Ascending aorta (tissue), 2 donors: ENCODE results near the gene DYNLL2. TPM values are rescaled to one million over a fixed set of nuclear protein-coding genes. Genes with fewer than 3 reads are reported as not detected.

ENCODE experiments used
- DNase-seq, 2 donors: peaks; one replicate each; pipeline ENCODE4 v3.0.0-alpha.2; 2019; ENCODE audit warnings: low spot score in 2 of 2
- H3K27ac ChIP-seq, 2 donors: fragments of 200-600 bp; sonication (generic); one replicate each; pipeline ENCODE4 v1.5.1; 2016 to 2017; ENCODE audit warnings: mild to moderate bottlenecking in 1 of 2
- H3K27me3 ChIP-seq: fragments of 200-600 bp; sonication (generic); one replicate; pipeline ENCODE4 v1.5.1; 2017
- H3K36me3 ChIP-seq, 2 donors: fragments of 200-600 bp; sonication (generic); one replicate each; pipeline ENCODE4 v1.5.1; 2016
- H3K4me1 ChIP-seq, 2 donors: fragments of 200-600 bp; sonication (generic); one replicate each; pipeline ENCODE4 v1.5.1; 2016 to 2017; ENCODE audit warnings: mild to moderate bottlenecking in 1 of 2
- H3K4me3 ChIP-seq, 2 donors: fragments of 200-600 bp; sonication (generic); one replicate each; pipeline ENCODE4 v1.5.1; 2016 to 2017; ENCODE audit warnings: mild to moderate bottlenecking in 1 of 2
- H3K9me3 ChIP-seq, 2 donors: fragments of 200-600 bp; sonication (generic); one replicate each; pipeline ENCODE4 v1.5.1; 2016
- intact Hi-C: fragments of 100-400 bp; cut with DNase I; formaldehyde crosslinking; loops from one replicate; pipeline ENCODE4 v1.15.1; 2023
- total RNA-seq: library from RNA; depleted of rRNA; stranded (reverse); fragments of >200 nt; gene quantifications from one replicate; pipeline ENCODE4 v1.1.0, GENCODE V29; 2016
- TF ChIP-seq, protein P1 (sequence below), 3 experiments: fragments of 200-600 bp in 2 of 3; fragments of 450-650 bp in 1 of 3; sonication (generic) in 2 of 3; IDR thresholded peaks; one replicate each; pipeline ENCODE4 v1.5.1; 2016 to 2019; ENCODE audit warnings: antibody characterized with exemption in 3 of 3, mild to moderate bottlenecking in 1 of 3, moderate library complexity in 1 of 3

Gene DYNLL2
- total RNA-seq, 1 donor from 2014 or later, result 15.3 TPM

DNA sequence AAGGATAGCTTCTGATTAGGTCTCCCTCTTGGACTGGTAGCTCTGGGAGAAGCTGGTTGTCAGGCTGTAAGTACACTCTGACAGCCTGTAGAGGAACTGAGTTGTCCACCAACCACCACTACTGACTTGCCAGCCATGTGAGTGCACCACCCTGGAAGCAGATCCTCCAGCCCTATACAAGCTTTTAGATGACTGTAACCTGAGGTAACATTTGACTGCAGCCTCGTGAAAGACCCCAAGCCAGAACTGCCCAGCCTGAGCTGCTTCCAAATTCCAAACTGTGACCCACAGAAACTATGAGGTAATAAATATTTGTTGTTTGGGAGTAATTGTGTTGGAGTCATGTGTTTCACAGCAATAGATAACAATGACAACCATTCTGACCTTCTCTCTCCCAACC, 30.8 kb upstream of the DYNLL2 start:
- no peak overlapping the region for H3K27ac ChIP-seq
- no peak for DNase-seq
- H3K4me1 ChIP-seq, result no peaks in the 10 kb centered on the region
- H3K4me3 ChIP-seq, result no peak overlapping the region
- intact Hi-C loops, result no loop called here
- no peaks in the 10 kb centered on the region for H3K36me3 ChIP-seq
- no peaks in the 10 kb centered on the region for H3K9me3 ChIP-seq
- no peaks in the 10 kb centered on the region for H3K27me3 ChIP-seq
- TF ChIP-seq, protein P1, sequence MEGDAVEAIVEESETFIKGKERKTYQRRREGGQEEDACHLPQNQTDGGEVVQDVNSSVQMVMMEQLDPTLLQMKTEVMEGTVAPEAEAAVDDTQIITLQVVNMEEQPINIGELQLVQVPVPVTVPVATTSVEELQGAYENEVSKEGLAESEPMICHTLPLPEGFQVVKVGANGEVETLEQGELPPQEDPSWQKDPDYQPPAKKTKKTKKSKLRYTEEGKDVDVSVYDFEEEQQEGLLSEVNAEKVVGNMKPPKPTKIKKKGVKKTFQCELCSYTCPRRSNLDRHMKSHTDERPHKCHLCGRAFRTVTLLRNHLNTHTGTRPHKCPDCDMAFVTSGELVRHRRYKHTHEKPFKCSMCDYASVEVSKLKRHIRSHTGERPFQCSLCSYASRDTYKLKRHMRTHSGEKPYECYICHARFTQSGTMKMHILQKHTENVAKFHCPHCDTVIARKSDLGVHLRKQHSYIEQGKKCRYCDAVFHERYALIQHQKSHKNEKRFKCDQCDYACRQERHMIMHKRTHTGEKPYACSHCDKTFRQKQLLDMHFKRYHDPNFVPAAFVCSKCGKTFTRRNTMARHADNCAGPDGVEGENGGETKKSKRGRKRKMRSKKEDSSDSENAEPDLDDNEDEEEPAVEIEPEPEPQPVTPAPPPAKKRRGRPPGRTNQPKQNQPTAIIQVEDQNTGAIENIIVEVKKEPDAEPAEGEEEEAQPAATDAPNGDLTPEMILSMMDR (IDR thresholded peaks at IDR 0.05), result no peak

DNA sequence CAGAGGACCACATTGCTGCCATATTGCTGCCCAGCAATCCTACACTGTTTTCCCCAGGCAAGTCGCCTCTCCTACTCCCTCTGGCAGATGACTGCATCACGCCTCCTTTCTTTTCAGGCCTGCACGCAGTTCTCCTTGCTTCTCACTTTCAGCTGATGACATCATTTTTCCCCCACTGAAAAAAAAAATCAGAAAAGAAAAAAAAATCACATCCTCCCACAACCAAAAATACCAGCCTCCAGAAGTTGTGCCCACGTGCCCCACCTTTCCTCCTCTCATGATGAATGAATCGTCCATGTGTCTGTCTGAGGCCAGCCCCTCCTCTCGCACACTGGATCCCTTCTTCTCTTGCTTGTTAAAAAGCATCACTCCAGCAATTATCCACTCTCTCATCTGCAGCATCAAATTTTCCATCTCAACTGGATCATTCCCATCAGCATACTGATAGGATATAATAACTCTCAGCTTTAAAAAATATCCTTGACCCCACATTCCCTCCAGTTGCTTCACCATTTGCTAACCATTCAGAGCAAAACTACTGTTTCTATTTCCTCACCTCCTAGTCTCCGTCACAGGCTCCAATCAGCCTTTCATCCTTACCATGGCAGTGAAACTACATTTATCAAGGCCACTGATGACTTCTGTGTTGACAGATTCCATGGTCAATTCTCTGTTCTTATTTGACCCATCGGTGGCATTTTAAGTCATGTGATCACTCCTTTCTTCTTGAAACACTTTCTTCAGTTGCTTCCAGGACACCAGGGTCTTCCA, 30.1 kb upstream of the DYNLL2 start:
- Histone ChIP-seq H3K4me3 (no peak overlapping the region), H3K4me1 (no peaks in the 10 kb centered on the region), H3K36me3 (no peaks in the 10 kb centered on the region), H3K27me3 (no peaks in the 10 kb centered on the region), H3K9me3 (no peaks in the 10 kb centered on the region), H3K27ac (no peak overlapping the region)
- TF ChIP-seq, protein P1 (IDR thresholded peaks at IDR 0.05), result no peak
- intact Hi-C loops, result no loop called here
- no peak for DNase-seq

DNA sequence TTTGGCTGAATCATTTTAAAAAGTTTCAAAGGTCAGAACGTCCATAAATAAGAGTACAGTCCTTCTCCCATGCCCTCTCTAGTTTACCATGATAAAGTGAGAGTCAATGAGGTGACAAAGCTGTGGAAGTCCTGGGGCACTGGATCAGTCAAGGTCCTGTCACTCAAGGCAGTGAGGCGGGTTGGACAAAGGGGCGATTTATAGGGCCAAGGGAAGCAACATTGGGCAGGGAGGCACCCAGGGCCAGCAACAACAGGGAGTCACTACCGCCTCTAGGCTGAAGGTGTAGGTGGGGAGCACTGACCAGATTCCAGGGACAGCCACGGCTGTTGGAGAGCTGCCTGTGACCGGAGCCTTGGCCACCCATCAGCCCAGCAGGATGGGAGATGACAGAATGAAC, 28.6 kb upstream of the DYNLL2 start:
- Histone ChIP-seq H3K4me1 (no peaks in the 10 kb centered on the region), H3K9me3 (no peaks in the 10 kb centered on the region), H3K27ac (no peak overlapping the region), H3K36me3 (no peaks in the 10 kb centered on the region), H3K4me3 (no peak overlapping the region), H3K27me3 (no peaks in the 10 kb centered on the region)
- intact Hi-C loops, result no loop called here
- no peak for DNase-seq
- TF ChIP-seq, protein P1 (IDR thresholded peaks at IDR 0.05), result no peak

DNA sequence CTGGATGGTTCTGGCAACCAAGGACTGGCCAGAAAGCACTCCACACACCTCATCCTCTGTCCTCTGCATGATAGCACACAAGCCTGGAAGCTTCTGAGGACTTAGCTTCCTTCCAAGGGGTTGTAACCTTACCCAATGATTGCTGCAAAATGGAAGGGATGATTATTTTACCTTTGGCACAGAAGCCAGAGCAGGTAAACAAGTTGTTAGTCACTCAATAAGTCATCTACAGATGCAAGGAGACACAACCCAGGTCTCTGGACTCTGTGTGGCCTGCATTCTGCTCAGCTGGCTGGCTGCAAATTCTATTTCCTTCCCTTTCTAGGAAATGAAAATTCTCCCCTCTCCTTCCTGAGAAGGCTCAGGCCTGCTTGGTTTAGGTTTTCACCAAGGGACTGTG, 26.7 kb upstream of the DYNLL2 start:
- Histone ChIP-seq H3K4me3 (no peak overlapping the region), H3K4me1 (no peaks in the 10 kb centered on the region), H3K9me3 (no peaks in the 10 kb centered on the region), H3K27ac (no peak overlapping the region), H3K27me3 (no peaks in the 10 kb centered on the region), H3K36me3 (no peaks in the 10 kb centered on the region)
- intact Hi-C loops, result no loop called here
- peak in 1 of 2 donors; percentile 21 for DNase-seq
- TF ChIP-seq, protein P1 (IDR thresholded peaks at IDR 0.05), result no peak

DNA sequence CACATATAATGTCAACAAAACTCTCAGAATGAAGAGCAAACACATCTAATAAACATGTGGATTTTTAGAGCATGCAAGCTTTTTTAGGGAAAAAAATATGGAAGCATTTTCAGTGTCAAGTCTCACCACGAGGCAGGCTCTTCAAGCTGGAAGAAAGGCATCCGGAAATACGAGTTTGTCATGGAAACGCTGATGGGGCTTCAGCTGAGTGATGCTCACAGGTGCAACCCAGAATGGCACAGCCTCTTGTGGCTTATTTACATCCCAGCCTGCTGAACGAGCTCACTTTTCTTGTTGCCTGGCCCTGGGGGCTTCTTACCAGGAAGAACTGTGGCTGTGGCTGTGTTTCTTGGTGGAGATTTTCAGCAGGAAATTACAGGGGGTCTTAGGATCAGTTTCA, 24.1 kb upstream of the DYNLL2 start:
- no peak for DNase-seq
- TF ChIP-seq, protein P1 (IDR thresholded peaks at IDR 0.05), result no peak

More for the DNA sequence above, 24.1 kb upstream of the DYNLL2 start:
- H3K27me3 ChIP-seq, result no peaks in the 10 kb centered on the region
- no peaks in the 10 kb centered on the region for H3K36me3 ChIP-seq
- no peaks in the 10 kb centered on the region for H3K9me3 ChIP-seq
- no peak overlapping the region for H3K27ac ChIP-seq
- no peak overlapping the region for H3K4me3 ChIP-seq
- no peaks in the 10 kb centered on the region for H3K4me1 ChIP-seq
- intact Hi-C loops, result no loop called here
